ENCODE measurements around the gene FAM53B.
A peak's percentile ranks its signal among the peaks of the same experiment; 100 is the strongest.
"Not testable (repeated sequence)": the region's sequence is repeated elsewhere in the genome, so short reads cannot be mapped to it uniquely, and the experiment has no call there.

The FAM53B gene, protein sequence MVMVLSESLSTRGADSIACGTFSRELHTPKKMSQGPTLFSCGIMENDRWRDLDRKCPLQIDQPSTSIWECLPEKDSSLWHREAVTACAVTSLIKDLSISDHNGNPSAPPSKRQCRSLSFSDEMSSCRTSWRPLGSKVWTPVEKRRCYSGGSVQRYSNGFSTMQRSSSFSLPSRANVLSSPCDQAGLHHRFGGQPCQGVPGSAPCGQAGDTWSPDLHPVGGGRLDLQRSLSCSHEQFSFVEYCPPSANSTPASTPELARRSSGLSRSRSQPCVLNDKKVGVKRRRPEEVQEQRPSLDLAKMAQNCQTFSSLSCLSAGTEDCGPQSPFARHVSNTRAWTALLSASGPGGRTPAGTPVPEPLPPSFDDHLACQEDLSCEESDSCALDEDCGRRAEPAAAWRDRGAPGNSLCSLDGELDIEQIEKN

GRCh38 chr10:124744102-124745050 is at the start of gene FAM53B:
Gene FAM53B, minus strand, starts transcription at chr10:124744378. Its CDS starts 37,665 bp downstream, at chr10:124706713.
- peak; percentile 50 for DNase-seq (ENCODE audit: low read depth, low spot score)

- no peak for DNase-seq (ENCODE audit: low read depth, low spot score)
Observed at GRCh38 chr10:124792998-124793352, 48.8 kb upstream of the FAM53B start.

DNA sequence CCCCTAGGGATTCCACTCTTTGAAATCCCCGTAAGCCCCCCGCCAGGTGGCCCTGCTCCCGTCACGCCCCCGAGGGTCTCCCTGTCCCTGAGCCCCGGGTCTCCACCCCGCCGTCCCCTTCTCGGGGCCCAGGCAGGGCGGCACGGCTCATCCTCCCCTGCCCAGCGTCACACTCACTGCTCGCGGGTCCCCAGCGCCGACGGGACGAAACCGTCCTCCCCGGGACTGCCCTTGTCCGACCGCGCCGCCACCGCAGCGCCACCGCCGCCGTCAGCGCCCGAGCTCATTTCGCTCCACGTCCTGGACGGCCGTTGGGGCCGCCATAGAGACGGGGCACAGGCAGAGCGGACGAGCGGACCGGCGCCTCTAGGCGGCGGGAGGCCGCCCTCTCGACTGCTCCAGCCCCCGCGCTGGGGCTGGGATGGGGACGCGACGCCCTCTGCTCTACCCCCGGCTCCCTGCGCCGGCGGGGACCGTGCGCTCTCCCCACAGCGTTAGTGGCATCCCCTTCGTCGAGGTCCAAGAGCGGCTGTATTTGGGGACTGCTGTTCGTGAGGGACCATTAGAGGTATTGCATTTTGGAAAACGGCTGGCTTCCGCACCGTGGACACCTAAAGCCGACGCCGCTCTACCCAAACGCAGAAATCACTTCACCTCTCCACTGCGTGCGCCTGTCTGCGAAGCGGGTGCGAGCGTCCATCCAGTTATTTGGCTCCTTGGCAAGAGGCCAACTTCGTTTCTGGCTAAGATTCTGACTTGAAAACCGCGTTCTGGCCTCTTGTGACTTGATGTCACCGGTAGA is 47.6 kb upstream of the FAM53B start, which contains the start of gene EEF1AKMT2:
EEF1AKMT2 (minus strand) TSS at position 341 of the 802 bp plus-strand sequence; CDS start at position 287, 54 bp downstream.
- DNase-seq (ENCODE audit: low read depth, low spot score): peak; percentile 63

DNA sequence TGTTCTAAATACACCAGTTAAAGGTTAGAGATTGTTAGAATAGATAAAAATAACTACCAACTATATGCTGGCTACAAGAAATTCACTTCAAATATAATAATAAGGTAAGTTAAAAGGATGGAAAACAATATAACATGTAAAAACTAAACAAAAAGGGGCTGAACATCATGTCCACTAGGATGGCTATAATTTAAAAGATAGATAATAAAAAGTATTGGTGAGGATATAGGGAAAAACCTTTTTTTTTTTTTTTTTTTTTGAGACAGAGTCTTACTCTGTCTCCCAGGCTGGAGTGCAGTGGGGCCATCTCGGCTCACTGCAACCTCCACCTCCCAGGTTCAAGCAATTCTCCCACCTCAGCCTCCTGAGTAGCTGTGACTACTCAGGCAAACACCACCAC is 38.7 kb upstream of the FAM53B start:
- DNase-seq (ENCODE audit: low read depth, low spot score): not testable (repeated sequence)

DNA sequence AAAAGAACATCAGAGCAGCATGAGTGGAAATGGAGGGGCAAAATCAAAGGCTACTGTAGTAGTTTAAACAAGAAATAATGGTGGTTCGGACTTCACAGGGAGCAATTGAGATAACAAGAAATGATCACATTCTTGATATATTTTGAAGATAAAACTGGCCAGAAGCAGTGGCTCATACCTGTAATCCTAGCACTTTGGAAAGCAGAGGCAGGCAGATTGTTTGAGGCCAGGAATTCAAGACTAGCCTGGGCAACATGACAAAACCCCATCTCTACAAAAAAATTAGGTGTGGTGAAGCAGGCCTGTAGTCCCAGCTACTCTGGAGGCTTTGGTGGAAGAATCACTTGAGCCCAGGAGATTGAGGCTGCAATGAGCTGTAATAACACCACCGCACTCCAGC is 24.6 kb upstream of the FAM53B start:
- no peak for DNase-seq (ENCODE audit: low read depth, low spot score)

- no peak for DNase-seq (ENCODE audit: low read depth, low spot score)
Observed at GRCh38 chr10:124765256-124765655, 21.1 kb upstream of the FAM53B start.

GRCh38 chr10:124763267-124763666 is 19.1 kb upstream of the FAM53B start:
- DNase-seq (ENCODE audit: low read depth, low spot score): no peak

DNA sequence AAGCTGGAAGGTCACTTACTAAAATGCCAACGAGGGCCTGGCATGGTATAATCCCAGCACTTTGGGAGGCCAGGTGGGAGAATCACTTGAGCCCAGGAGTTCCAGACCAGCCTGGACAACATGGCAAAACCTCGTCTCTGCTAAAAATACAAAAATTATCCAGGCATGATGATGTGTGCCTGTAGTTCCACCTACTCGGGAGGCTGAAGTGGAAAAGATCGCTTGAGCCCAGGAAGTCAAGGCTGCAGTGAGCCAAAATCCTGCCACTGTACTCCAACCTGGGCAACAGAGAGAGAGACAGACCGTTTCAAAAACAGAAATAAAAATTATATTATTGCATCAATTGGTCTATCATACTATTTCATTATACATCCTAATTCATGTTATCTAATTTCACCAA is 18.1 kb upstream of the FAM53B start:
- no peak for DNase-seq (ENCODE audit: low read depth, low spot score)

- DNase-seq (ENCODE audit: low read depth, low spot score): no peak
Observed at GRCh38 chr10:124756156-124756903, 12.2 kb upstream of the FAM53B start.

DNA sequence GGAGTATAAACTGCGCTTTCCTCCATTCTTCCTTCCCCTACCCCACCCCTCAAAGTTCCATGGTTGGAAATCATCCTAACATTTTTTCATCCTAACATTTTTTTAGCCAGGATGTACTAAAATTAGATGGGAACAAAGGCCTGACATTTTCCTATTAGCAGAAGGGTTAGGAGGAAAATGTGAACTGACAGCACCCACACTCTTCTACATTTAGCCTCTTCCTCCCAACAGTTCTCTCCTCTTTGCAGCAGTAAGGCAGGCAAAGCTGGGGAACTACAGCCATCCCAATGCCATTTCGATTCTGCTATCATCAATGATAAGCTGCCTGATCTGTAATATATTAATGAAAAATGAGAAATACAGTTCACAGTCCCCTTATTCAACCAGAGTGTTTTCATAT is 11.4 kb upstream of the FAM53B start:
- no peak for DNase-seq (ENCODE audit: low read depth, low spot score)

GRCh38 chr10:124754227-124754626 is 10.0 kb upstream of the FAM53B start:
- DNase-seq (ENCODE audit: low read depth, low spot score): no peak

DNA sequence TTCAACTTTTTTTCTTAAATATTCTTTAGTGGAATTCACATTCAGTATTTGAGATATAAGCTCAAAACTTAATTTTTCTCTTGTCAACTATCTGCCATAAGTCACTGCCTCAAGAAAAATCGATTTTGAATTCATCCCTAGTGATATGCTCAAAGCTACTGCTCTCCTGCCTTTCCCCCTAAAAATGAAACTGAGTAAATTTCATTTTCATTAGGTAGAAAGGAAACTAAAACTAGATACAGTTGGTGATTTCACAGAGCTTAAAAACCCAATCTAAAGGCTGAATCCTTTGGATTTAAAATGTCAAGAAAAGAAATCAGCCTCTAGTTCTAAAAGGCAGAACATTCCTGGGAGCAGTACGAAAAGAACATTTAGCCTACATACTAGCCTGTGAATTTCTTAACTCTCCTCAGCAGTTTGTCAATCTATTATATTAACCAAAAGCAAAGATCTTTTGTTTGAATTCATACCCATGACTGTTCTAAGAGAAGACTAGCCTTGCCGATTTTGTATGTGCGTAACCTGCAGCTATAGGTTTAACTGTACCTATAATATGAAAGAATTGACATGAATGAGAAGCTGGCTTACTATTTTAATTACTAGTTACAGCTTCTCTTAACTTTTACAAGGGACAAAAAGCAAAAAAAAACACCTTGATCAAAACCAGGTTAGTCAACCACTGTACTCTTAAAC is 4.9 kb upstream of the FAM53B start:
- DNase-seq (ENCODE audit: low read depth, low spot score): no peak

GRCh38 chr10:124748166-124748565 is 4.0 kb upstream of the FAM53B start:
- DNase-seq (ENCODE audit: low read depth, low spot score): no peak

DNA sequence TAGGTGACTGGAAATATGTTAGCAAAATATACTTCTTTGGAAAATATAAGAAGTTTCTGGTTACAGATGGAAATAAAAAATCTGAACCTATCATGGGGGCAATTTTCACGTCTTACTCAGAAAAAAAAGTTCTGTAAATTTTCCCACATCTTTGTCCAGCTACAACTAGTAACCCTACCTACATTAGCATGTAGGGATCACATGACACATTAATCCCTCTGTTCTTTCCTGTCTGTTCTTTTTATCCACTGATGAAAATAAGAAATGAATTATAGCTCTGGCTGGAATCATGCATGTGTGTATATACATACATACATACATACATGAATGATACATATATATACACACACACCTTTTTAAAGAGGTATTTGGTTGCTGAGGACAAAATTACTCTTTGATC is 3.6 kb upstream of the FAM53B start:
- DNase-seq (ENCODE audit: low read depth, low spot score): no peak

- no peak for DNase-seq (ENCODE audit: low read depth, low spot score)
Observed at GRCh38 chr10:124746992-124747391, 2.8 kb upstream of the FAM53B start.

DNA sequence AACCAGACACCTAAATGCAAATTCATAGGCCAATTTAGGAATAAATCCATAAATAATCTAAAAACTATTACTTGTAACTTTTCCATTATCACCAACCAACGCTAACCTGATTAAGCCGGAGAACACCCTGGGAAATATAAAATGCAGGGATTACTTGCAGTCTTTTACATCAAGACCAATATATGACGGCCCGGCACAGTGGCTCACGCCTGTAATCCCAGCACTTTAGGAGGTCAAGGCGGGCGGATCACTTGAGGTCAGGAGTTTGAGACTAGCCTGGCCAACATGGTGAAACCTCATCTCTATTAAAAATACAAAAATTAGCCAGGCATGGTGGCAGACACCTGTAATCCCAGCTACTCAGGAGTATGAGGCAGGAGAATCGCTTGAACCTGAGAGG is 2.3 kb upstream of the FAM53B start:
- DNase-seq (ENCODE audit: low read depth, low spot score): not testable (repeated sequence)

- DNase-seq (ENCODE audit: low read depth, low spot score): no peak
Observed at GRCh38 chr10:124745673-124746072, 1.5 kb upstream of the FAM53B start.

- no peak for DNase-seq (ENCODE audit: low read depth, low spot score)
Observed at GRCh38 chr10:124745252-124745651, 1.1 kb upstream of the FAM53B start.

DNA sequence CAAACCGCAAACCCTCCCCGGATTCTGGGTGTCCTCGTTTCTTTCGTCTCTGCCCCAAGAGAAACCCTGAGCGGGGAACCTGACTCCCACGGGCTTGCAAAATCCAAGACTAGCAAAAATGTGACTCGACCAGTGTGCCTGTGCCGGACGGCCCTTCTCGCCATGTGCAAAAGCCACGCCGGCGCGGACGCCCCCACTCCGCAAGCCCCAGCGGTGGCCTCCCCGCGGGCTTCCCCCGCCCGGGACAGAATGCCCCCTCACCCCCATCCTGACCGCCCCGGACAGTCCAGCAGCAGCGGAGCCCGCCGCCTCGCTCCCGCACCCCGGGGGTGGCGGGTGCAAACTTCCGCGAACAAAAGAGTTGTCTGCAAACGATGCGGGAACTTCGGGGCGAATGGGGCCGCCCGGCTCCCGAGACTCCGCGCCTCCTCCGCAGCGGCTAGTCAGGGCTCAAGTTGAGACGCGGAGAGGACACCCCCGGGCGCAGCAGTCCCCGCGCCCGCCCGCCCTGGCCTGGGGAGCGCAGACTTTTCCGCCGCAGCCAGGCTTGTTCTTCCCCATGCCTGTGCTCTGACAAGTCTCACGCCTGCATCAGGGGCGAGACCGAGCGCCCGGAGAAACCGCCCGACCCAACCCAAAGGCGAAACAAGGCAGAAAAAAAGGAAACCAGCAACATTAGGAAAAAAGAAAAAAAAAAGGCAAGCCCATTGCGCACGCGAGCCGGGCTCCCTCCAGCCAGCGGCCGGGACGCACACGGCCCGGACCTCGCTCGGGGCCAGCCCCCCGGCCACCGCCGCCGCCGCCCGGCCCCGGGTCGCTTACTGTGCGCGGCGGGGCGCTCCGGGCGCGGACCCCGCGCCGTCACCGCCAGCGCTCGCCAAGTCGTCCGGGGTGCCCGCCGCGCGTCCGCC is 732 bp downstream of the FAM53B start:
- DNase-seq (ENCODE audit: low read depth, low spot score): no peak
